ENCODE measurements around the gene DLGAP1. TPM values are rescaled to one million over a fixed set of nuclear protein-coding genes. Genes with fewer than 3 reads are reported as not detected.
A peak's percentile ranks its signal among the peaks of the same experiment; 100 is the strongest.

DLGAP1 gene
- total and polyA plus RNA-seq, 2 experiments from 2014 or later, result 3.1 to 6.5 TPM

- no peak for DNase-seq (ENCODE audit: low spot score)
Observed at GRCh38 chr18:4074647-4075046, 380.5 kb downstream of the DLGAP1 start.

GRCh38 chr18:4069183-4069582, 385.9 kb downstream of the DLGAP1 start:
- no peak overlapping the region for H3K27ac ChIP-seq
- no peaks in the 10 kb centered on the region for H3K9me2 ChIP-seq (replicated peaks; ENCODE audit: insufficient read depth)
- no peaks in the 10 kb centered on the region for H3K9me3 ChIP-seq (ENCODE audit: low read depth)
- DNase-seq (ENCODE audit: low spot score), result no peak
- H3K4me2 ChIP-seq, result no peak overlapping the region
- WGBS (ENCODE audit: low lambda C conversion rate, missing lambda C conversion rate), result 77% methylated on average over 6 of the region's 6 CpGs
- H4K20me1 ChIP-seq (ENCODE audit: insufficient read depth, poor library complexity, severe bottlenecking), result no peaks in the 10 kb centered on the region
- no peak overlapping the region for H2AFZ ChIP-seq
- TF ChIP-seq, protein P1, sequence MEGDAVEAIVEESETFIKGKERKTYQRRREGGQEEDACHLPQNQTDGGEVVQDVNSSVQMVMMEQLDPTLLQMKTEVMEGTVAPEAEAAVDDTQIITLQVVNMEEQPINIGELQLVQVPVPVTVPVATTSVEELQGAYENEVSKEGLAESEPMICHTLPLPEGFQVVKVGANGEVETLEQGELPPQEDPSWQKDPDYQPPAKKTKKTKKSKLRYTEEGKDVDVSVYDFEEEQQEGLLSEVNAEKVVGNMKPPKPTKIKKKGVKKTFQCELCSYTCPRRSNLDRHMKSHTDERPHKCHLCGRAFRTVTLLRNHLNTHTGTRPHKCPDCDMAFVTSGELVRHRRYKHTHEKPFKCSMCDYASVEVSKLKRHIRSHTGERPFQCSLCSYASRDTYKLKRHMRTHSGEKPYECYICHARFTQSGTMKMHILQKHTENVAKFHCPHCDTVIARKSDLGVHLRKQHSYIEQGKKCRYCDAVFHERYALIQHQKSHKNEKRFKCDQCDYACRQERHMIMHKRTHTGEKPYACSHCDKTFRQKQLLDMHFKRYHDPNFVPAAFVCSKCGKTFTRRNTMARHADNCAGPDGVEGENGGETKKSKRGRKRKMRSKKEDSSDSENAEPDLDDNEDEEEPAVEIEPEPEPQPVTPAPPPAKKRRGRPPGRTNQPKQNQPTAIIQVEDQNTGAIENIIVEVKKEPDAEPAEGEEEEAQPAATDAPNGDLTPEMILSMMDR (IDR thresholded peaks at IDR 0.05; ENCODE audit: poor library complexity), result no peak
- TF ChIP-seq EZH2phosphoT487 (IDR thresholded peaks at IDR 0.05; ENCODE audit: low read depth, severe bottlenecking, unreplicated experiment), result no peak
- TF ChIP-seq EZH2 (IDR thresholded peaks at IDR 0.05; ENCODE audit: borderline replicate concordance), result no peak
- no peaks in the 10 kb centered on the region for H3K4me1 ChIP-seq (ENCODE audit: insufficient read depth)
- H3K36me3 ChIP-seq (replicated peaks; ENCODE audit: insufficient read depth, low read depth), result no peaks in the 10 kb centered on the region
- H3K4me3 ChIP-seq, result no peak overlapping the region
- no peaks in the 10 kb centered on the region for H3K79me2 ChIP-seq
- no peaks in the 10 kb centered on the region for H3K27me3 ChIP-seq

More at GRCh38 chr18:4074647-4075046, 380.5 kb downstream of the DLGAP1 start:
- H4K20me1 ChIP-seq (ENCODE audit: insufficient read depth, poor library complexity, severe bottlenecking), result no peaks in the 10 kb centered on the region
- no peak overlapping the region for H3K4me3 ChIP-seq
- H2AFZ ChIP-seq, result no peak overlapping the region
- TF ChIP-seq, protein P1 (IDR thresholded peaks at IDR 0.05; ENCODE audit: poor library complexity), result no peak
- TF ChIP-seq EZH2phosphoT487 (IDR thresholded peaks at IDR 0.05; ENCODE audit: low read depth, severe bottlenecking, unreplicated experiment), result no peak
- TF ChIP-seq EZH2 (IDR thresholded peaks at IDR 0.05; ENCODE audit: borderline replicate concordance), result no peak
- H3K27me3 ChIP-seq, result no peaks in the 10 kb centered on the region
- H3K9me2 ChIP-seq (replicated peaks; ENCODE audit: insufficient read depth), result no peaks in the 10 kb centered on the region
- H3K79me2 ChIP-seq, result no peaks in the 10 kb centered on the region
- no peak overlapping the region for H3K27ac ChIP-seq
- H3K36me3 ChIP-seq (replicated peaks; ENCODE audit: insufficient read depth, low read depth), result no peaks in the 10 kb centered on the region
- WGBS (ENCODE audit: low lambda C conversion rate, missing lambda C conversion rate), result 87% methylated on average over 3 of the region's 3 CpGs
- H3K4me2 ChIP-seq, result no peak overlapping the region
- H3K9me3 ChIP-seq (ENCODE audit: low read depth), result no peaks in the 10 kb centered on the region
- no peaks in the 10 kb centered on the region for H3K4me1 ChIP-seq (ENCODE audit: insufficient read depth)

DNA sequence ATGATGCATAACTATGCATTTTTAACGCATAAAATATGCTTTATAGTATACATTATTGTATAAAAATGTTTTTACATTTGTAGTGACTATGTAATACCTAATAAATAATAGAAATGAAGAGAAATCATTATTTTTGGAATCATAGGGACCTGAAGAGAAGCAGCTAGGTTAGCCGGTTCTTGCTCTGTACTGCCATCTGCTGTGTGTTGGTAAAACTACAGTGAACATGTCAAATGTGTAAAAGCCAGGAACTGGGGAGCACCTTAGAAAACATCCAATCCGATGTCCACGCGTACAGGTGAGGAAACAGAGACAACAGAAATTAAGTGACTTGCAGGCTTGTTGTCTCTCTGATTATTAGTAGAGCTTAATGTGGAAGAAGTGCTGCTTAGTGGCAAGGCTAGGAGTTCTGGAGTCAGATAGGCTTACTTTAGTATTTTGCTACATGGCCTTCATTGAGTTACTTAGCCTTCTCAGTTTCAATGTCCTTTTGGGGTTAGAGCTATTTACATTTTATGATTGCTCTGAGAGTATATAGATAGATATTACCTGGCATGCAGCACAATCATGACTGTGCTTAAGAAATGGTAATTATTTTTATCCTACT, 386.5 kb downstream of the DLGAP1 start:
- H3K27me3 ChIP-seq, result no peaks in the 10 kb centered on the region
- no peak overlapping the region for H3K4me3 ChIP-seq
- no peaks in the 10 kb centered on the region for H3K9me3 ChIP-seq (ENCODE audit: low read depth)
- no peak overlapping the region for H3K4me2 ChIP-seq
- H3K36me3 ChIP-seq (replicated peaks; ENCODE audit: insufficient read depth, low read depth), result no peaks in the 10 kb centered on the region
- TF ChIP-seq EZH2phosphoT487 (IDR thresholded peaks at IDR 0.05; ENCODE audit: low read depth, severe bottlenecking, unreplicated experiment), result no peak
- TF ChIP-seq, protein P1 (IDR thresholded peaks at IDR 0.05; ENCODE audit: poor library complexity), result peak; percentile 71
- H2AFZ ChIP-seq, result no peak overlapping the region
- no peaks in the 10 kb centered on the region for H3K4me1 ChIP-seq (ENCODE audit: insufficient read depth)
- H3K79me2 ChIP-seq, result no peaks in the 10 kb centered on the region
- peak; percentile 75 for DNase-seq (ENCODE audit: low spot score)
- no peak overlapping the region for H3K27ac ChIP-seq
- 30% methylated on average over 5 of the region's 5 CpGs for WGBS (ENCODE audit: low lambda C conversion rate, missing lambda C conversion rate)
- no peaks in the 10 kb centered on the region for H4K20me1 ChIP-seq (ENCODE audit: insufficient read depth, poor library complexity, severe bottlenecking)
- no peaks in the 10 kb centered on the region for H3K9me2 ChIP-seq (replicated peaks; ENCODE audit: insufficient read depth)
